Ishikawa (cell line): ENCODE data around the gene REC114.

Experiments
- CREB1 ChIP-seq: IDR thresholded peaks from 2 replicates; pipeline ENCODE4 v1.6.1; 2012; ENCODE audit warnings: low read depth
- EGR1 ChIP-seq: IDR thresholded peaks from 2 replicates; pipeline ENCODE4 v1.6.1; 2012
- EP300 ChIP-seq: IDR thresholded peaks from 2 replicates; pipeline ENCODE4 v1.6.1; 2012; ENCODE audit warnings: borderline replicate concordance
- RAD21 ChIP-seq: IDR thresholded peaks from 2 replicates; pipeline ENCODE4 v1.6.1; 2012; ENCODE audit warnings: low read depth
- TAF1 ChIP-seq: IDR thresholded peaks from 2 replicates; pipeline ENCODE4 v1.6.1; 2012; ENCODE audit warnings: low read depth, mild to moderate bottlenecking
- ZBTB7A ChIP-seq: IDR thresholded peaks from 2 replicates; pipeline ENCODE4 v1.6.1; 2012; ENCODE audit warnings: low read depth
- TF ChIP-seq, protein P1 (sequence below): IDR thresholded peaks from 2 replicates; pipeline ENCODE4 v1.6.1; 2012

DNA sequence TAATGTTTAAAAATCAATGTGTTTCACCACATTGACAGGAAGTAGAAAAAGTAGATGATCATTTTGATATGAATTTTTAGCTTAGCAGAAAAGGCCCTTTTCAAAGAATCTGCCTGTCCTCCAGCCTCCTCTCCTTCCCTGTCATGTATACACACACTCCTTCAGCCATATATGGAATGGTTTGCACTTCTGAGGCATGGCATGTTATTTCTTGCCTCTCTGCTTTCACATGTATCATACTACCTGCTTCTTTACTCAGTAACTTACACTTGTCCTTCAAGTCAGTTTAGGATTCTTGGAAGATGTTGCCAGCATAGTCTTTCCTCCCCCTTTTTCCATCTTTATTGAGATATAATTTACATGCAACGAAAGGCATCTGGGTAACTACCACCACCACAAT lies 79.0 kb downstream of the REC114 start:
- TF ChIP-seq CREB1 (no peak), ZBTB7A (no peak), TAF1 (no peak), EGR1 (no peak), RAD21 (no peak), EP300 (no peak)
- TF ChIP-seq, protein P1, sequence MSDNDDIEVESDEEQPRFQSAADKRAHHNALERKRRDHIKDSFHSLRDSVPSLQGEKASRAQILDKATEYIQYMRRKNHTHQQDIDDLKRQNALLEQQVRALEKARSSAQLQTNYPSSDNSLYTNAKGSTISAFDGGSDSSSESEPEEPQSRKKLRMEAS, result no peak
